ENCODE data around the gene DEFB129.
"Not testable (repeated sequence)": the region's sequence is repeated elsewhere in the genome, so short reads cannot be mapped to it uniquely, and the experiment has no call there.

DEFB129 gene, protein sequence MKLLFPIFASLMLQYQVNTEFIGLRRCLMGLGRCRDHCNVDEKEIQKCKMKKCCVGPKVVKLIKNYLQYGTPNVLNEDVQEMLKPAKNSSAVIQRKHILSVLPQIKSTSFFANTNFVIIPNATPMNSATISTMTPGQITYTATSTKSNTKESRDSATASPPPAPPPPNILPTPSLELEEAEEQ

DNA sequence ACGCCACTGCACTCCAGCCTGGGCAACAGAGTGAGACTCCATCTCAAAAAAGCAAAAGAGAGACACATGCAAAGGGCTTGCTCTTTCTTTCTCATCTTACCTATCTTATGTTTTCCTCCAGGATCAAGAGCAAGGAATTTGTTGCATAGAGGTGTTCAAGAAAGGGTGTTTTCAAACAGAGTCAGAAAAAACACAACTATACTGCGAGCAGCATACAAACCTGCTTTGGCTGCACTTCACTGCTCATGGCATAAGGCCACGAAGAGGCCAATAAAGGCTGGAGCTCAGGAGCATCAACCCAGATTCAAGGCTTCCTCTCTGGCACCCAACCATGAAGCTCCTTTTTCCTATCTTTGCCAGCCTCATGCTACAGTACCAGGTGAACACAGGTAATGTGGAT, at the start of gene DEFB129:
Gene DEFB129, plus strand, starts transcription at position 301 of the 400 bp plus-strand sequence. Its CDS starts 31 bp downstream, at position 332.
- DNase-seq (ENCODE audit: low read depth in 1 of 2, low spot score in 1 of 2), result no peak

DNA sequence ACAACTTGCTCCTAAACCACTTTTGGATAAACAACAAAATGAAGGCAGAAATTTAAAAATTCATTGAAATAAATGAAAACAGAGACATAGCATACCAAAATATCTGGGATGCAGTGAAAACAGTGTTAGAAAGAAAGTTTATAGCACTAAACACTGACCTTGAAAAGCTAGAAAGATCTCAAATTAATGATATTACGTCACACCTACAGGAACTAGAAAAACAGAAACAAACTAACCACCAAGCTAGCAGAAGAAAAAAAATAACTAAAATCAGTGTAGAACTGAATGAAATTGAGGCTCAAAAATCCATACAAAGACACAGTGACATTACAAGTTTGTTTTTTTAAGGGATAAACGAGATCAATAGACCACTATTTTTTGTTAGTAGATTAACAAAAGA, 42.8 kb upstream of the DEFB129 start:
- no peak for DNase-seq (ENCODE audit: low read depth in 1 of 2, low spot score in 1 of 2)

DNA sequence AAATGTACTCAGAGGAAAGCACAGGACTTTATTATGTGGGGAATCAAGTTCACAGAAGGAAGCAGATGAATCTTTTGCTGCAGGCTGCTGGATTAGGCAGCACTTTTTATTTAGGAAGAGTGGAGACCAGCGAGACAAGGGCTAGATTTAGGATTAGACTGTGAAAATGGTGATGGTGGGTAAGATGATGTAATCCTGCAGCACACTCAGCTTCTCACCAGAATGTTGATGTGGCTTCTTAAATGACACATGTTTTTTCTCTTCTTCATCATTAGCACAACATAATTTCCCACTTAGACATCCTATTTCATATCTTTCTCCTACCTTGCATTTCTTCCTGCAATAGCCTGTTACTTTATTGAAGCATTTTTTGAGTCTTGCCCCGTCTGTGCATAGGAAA, 39.3 kb upstream of the DEFB129 start:
- no peak for DNase-seq (ENCODE audit: low read depth in 1 of 2, low spot score in 1 of 2)

DNA sequence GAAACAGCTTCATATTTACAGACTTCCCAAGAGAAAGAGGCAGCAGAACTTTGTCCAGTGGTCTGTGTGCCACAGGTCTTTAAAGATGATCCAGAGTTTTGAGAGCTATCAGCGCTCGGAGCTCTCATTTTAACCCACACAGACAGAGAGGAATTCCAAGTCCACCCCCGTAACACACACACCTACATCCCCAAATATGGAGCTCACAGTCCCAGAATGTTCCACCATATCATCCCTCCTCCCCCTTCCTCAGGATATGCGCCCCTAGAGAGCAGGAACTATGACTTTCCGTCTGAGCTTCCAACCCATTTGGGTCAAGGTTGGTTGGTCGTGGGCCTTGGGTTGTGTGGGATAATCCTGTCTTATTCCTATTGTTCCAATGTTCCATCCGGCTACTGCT, 37.4 kb upstream of the DEFB129 start, which contains the start of gene DEFB128:
Gene DEFB128, minus strand, starts transcription at position 101 of the 400 bp plus-strand sequence. Its CDS starts 88 bp downstream, at position 13.
- DNase-seq (ENCODE audit: low read depth in 1 of 2, low spot score in 1 of 2), result no peak

DNA sequence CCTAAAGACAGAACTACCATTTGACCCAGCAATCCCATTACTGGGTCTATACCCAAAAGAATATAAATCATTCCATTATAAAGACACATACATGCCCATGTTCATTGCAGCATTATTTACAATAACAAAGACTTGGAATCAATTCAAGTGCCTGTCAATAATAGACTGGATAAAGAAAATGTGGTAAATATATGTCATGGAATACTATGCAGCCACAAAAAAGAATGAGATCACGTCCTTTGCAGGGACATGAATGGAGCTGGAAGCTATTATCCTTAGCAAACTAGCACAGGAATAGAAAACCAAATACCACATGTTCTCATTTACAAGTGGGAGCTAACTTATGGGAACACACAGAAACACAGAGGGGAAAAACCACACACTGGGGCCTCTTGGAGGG, 28.8 kb upstream of the DEFB129 start:
- DNase-seq (ENCODE audit: low read depth in 1 of 2, low spot score in 1 of 2), result no peak

DNA sequence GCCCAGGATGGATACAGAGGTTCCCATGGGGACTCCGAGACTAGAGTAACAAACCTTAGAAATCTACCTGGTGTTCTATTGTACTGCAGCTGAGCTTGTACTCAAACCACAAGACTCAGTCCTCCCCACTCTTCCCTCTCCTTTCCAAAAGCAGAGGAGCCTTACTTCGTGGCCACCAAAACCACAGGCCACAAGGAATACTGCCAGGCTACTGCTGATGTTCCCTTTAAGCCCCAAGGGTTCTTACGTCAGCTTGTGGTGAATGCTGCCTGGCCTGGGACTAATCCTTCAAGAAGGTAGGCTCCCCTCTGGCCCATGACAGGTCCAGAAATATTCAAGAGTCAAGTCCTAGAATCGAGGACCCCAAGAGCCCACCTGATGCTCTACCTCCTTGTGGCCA, 27.1 kb upstream of the DEFB129 start:
- DNase-seq (ENCODE audit: low read depth in 1 of 2, low spot score in 1 of 2), result no peak

DNA sequence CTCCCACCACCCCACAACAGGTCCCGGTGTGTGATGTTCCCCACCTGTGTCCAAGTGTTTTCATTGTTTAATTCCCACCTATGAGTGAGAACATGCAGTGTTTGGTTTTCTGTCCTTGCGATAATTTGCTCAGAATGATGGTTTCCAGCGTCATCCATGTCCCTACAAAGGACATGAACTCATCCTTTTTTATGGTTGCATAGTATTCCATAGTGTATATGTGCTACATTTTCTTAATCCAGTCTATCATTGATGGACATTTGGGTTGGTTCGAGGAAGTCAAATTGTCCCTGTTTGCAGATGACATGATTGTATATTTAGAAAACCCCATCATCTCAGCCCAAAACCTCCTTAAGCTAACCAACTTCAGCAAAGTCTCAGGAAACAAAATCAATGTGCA, 23.4 kb upstream of the DEFB129 start:
- DNase-seq (ENCODE audit: low read depth in 1 of 2, low spot score in 1 of 2), result not testable (repeated sequence)

DNA sequence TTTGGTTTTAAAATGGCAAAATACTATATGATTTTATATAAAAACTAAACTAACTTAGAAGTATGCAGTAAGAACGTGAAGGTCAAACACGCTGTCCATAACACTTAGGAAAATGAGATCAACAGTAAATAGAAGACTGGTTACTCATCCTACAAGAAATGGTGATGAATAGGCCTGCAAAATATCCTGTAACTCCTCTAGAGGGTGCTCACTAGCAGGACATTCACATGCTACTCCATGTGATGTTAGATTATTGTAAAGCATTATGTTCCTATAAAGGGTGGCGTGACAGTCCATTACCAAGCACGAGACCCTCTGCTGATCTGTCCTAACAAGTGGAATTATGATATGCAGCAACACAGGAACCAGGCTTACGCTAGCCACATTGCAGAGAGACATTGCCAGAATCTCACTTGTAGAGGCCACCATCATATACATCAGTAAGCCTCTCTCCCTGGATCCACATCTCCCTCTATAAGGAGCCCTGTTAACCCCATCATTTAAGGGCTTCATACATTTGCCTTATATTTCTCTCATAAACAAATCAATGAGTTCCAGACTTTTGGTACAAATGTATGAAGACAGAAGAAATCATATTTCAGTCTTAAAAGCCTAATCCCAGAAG, 18.0 kb upstream of the DEFB129 start:
- DNase-seq (ENCODE audit: low read depth in 1 of 2, low spot score in 1 of 2), result no peak

DNA sequence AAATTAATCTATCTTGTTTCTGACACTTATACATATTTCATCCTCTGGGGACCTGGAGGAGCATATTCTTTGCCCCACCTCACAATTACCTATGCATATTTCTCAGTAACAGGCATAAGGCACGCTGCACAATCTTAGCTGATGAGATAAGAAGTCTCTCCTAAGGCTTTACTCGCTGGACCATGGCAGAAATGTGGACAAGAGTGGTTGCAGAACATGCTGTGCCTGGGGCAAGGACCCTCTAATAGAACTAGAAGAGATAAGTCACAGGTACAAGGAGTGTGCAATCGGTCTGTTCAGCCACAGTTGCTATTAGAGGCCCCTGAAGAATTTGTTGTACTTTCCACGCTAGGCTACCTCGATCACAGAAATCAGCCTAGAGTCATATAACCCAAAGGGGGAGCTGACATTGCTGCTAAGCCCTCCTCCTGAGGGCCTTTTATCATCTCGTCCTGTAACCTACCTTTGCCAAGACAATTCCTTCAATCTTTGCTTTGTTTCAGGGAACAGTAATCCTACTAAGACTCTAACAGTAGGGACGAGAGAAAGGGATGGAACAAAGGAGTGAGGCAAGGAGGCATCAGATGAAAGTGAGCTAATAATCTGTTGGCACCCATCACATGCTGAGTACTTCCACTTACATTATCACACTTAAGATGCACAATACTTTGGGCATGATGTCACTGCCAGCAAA, 16.1 kb upstream of the DEFB129 start:
- DNase-seq (ENCODE audit: low read depth in 1 of 2, low spot score in 1 of 2), result no peak

DNA sequence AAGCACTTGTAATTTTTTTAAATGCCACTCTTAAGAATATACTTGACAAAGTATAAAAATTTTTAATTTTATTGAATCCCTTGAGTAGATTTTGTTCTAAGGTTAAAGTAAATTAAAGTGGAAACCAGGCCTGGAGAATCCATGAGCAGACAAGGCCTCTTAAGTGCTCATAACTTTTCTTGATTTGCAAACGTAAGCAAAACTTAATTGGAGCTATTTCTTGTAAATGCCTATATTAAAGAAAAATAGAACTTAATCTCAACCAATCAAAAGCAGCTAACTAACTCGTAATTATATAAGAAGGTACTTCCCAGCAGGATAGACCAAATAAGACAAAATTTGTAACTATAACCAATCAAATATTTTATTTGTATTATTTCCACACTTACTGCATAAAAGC, 12.7 kb upstream of the DEFB129 start:
- no peak for DNase-seq (ENCODE audit: low read depth in 1 of 2, low spot score in 1 of 2)

DNA sequence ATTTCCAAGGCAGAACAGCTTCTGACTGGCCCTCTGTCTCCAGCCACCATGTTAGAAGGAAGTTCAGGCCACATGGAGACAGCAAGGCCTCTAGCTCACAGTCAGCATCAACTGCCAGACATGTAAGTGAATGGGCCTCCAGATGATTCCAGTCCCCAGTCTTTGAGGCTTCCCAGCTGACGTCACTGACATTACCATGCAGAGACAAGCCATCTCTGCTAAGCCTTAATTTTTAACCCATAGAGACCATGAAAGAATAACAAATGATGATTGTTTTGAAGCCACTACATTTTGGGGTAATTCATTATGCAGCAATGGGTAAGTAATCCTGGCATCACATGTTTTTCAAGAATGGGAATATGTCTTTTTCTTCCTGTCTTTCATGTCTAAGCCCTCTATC, 11.3 kb upstream of the DEFB129 start:
- no peak for DNase-seq (ENCODE audit: low read depth in 1 of 2, low spot score in 1 of 2)

DNA sequence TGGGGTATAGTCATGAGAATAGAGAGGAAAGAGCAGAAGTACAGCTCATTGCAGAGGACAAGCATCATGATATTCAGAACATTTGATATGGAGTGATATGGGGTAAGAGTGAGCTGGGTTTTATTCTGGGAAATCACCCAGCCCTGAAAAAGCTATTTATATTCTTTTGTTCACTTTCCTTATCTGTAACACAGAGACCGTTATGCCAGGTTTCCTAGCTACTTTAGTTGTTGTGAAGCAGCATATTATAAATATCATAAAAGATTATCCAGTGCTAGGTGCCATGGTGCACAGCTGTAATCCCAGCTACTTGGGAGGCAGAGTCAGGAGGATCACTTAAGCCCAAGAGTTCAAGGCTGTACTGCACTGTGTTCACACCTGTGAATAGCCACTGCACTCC, 9.8 kb upstream of the DEFB129 start:
- no peak for DNase-seq (ENCODE audit: low read depth in 1 of 2, low spot score in 1 of 2)

DNA sequence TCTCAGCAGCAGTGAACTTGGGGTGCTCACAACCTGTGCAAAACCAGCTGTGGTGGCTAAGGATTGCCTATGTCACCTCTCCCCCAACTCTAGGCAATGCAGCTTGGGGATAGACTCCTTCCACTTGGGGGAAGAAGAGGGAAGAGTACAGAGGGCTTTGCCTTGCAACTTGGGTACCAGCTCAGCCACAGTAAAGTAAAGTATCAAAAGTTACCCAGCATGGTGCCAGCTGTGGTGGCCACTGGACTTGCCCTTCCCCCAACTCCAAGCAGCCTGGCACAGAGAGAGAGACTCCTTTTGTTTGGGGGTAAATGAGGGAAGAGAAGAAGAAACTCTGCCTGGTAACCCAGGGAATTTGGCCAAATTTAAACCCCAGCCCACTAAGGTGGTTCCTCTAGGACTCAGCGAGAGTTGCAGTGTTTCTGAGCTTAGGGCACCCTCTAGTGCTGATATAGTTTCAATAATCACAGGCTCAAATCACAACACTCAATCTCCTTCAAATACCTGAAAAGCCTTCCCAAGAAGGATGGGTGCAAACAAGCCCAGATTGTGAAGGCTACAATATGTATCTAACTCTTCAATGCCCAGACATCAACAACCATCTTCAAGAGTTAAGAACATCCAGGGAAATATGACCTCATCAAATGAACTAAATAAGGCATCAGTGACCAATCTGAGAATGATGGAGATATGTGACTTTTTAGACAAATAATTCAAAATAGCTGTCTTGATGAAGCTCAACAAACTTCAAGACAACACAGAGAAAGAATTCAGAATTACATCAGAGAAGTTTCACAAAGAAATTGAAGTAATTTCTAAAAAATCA, 7.6 kb upstream of the DEFB129 start:
- DNase-seq (ENCODE audit: low read depth in 1 of 2, low spot score in 1 of 2), result no peak

DNA sequence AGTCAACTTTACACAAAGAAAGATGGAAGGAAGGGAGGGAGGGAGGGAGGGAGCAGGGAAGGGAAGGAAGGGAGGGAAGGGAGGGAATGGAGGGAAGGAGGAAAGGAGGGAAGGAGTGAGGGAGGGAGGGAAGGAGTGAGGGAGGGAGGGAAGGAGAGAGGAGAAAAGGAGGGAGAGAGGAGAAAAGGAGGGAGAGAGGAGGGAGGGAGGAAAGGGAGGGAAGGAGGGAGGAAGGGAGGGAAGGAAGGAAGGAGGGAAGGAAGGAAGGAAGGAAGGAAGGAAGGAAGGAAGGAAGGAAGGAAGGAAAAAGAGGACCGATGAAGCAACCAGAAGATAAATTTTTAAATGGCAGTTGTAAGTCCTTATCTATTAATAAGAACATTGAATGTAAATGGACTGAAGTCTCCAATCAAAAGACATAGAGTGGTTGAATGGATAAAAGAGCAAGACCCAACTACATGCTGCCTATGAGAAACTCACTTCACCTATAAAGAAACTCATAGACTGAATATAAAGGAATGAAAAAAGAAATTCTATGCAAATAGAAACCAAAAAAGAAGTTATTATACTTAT, 5.7 kb upstream of the DEFB129 start:
- no peak for DNase-seq (ENCODE audit: low read depth in 1 of 2, low spot score in 1 of 2)

DNA sequence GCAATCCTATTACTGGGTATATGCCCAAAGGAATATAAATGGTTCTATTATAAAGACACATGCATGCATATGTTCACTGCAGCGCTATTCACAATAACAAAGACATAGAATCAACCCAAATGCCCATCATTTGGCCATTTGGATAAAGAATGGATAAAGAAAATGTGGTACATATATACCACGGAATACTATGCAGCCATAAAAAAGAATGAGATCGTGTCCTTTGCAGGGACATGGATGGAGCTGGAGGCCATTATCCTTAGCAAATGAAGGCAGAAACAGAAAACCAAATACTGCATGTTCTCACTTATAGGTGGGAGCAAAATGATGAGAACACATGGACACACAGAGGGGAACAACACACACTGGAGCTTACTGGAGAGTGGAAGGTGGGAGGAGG, 1.2 kb upstream of the DEFB129 start:
- DNase-seq (ENCODE audit: low read depth in 1 of 2, low spot score in 1 of 2), result not testable (repeated sequence)

DNA sequence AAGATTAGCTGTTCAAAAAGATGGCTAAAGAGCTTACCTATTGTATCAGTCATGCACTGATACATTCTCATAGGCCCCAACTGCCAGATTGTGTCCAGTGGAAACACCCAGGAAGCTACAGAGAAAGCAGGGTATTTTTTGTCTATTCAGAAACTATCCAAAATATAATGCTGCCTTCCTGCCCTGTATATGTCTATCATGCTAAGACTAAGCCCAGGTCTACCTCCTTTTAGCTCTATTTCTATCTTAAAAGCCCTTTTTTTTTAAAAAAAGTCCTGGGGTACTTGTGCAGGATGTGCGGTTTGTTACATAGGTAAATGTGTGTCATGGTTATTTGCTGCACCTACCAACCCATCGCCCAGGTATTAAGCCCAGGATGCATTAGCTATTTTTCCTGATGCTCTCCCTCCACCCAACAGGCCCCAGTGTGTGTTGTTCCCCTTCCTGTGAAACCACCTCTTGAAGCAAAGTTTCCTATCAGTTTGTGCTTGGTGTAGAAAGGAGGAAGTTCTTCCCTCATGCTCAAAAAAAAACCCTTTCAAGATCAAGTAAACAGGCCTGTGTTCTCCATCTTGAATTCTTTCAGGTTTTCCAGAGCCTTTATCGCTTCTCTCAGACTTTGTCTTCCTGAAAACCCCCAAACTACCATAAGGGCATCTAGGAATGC, 514 bp downstream of the DEFB129 start:
- DNase-seq (ENCODE audit: low read depth in 1 of 2, low spot score in 1 of 2), result no peak

DNA sequence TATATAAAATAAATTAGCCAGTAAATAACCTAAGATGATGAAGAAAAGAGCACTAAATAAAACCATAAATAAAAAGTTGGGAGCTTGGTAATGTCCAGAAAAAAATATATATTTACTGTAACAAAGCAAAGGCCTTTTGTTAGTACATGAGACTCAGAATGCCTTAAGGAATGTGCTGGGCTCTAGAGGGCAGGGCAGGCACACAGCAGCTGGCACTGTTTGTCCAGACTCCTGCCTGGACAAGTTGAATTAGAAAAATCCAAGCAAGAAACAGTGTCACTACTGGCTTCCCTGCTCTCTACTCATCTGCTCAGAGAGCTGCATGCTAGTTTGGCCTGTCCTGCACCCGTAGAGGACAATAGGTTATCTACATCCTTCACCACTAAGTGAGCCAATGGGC, 8.8 kb downstream of the DEFB129 start:
- DNase-seq (ENCODE audit: low read depth in 1 of 2, low spot score in 1 of 2), result no peak

DNA sequence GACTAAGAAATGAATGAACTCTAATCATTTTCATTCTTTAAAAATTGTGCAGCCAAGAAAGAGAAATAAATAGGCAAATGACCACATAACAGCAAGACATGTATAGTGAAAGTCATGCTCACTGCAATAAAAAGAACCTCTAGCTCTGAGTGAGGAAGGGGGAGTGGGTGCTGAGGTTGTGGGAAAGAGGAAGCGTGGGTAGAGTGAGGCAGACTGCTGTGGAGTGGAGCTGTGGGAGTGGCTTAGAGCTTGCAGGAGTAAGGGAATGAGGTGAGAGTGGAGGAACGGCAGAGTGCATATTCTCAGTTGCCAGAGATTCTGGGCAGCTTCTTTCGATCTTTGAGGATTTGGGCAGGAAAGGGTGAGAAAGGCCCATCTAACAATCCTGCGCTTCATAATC, 10.4 kb downstream of the DEFB129 start:
- DNase-seq (ENCODE audit: low read depth in 1 of 2, low spot score in 1 of 2), result no peak

DNA sequence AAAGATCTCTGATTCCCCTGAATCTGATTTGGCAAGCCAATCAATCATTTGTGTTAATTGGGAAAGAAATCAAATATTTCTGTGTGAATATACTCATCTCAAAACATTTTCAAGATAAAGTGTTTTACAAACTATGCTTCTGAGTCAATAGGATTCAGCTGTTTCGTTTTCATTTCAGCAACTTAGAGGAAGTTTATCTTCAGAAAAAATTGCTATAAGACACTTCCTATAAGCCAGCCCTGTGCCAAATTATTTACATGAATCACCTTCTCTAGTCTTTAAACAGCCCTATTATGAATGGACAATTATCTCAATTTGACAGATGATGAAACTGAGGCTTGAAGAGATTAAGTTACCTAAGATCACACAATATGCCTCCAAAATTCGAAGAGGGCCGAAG, 10.9 kb downstream of the DEFB129 start:
- DNase-seq (ENCODE audit: low read depth in 1 of 2, low spot score in 1 of 2), result no peak

DNA sequence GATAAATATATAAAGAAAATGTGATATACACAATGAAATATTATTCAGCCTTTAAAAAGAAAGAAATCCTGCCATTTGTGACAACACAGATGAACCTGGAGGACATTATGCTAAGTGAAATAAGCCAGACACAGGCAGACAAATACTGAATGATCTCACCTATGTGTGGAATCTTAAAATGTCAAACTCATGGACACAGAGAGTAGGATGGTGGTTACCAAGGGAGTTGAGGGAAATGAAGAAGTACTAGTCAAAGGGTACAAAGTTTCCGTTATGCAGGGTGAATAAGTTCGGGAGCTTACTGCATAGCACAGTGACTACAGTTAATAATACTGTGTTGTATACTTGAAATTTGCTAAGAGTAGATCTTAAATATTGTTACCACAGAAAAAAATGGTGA, 15.8 kb downstream of the DEFB129 start:
- DNase-seq (ENCODE audit: low read depth in 1 of 2, low spot score in 1 of 2), result no peak

DNA sequence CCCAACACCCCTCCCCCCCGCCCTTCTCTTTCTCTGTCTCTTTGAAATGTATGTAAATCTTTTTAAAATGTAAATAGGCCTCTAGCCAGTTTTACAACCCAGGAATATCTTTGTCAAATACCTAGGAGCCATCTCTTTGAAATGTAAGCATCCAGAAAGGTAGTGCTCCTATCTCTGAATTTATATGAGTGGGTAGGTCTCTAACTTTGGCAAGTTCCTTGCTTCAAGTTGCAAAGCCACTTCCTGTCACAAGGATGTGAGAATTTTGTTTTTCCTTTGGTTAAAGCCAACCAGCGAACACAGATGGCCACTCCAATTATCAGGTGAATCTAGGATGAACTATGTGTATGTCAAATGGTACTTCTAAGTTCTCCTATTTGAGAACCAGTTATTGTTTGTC, 24.3 kb downstream of the DEFB129 start:
- DNase-seq (ENCODE audit: low read depth in 1 of 2, low spot score in 1 of 2), result no peak
